Fibroblast of lung (primary cell): Measurements from ENCODE around the gene ABL2. TPM values are rescaled to one million over a fixed set of nuclear protein-coding genes. Genes with fewer than 3 reads are reported as not detected.
A peak's percentile ranks its signal among the peaks of the same experiment; 100 is the strongest.
"Not testable (repeated sequence)": the region's sequence is repeated elsewhere in the genome, so short reads cannot be mapped to it uniquely, and the experiment has no call there.

ENCODE experiments used
- DNase-seq, 2 donors: peaks; one replicate each; pipeline versions ENCODE4 v3.0.0 to v3.0.0-alpha.2; 2010; ENCODE audit warnings: low read depth in 2 of 2
- H2AFZ ChIP-seq: 2 replicates; pipeline ENCODE4 v1.5.1; 2012; ENCODE audit warnings: low read length, control low read depth, inconsistent platforms
- H3K27ac ChIP-seq: 2 replicates; pipeline ENCODE4 v1.5.1; 2011; ENCODE audit warnings: low read length, control low read depth; ENCODE audit not compliant: insufficient read depth
- H3K27me3 ChIP-seq: 2 replicates; pipeline ENCODE4 v1.5.1; 2011; ENCODE audit warnings: mild to moderate bottlenecking, low read length; ENCODE audit not compliant: control insufficient read depth, insufficient read depth
- H3K36me3 ChIP-seq: 2 replicates; pipeline ENCODE4 v1.5.1; 2011; ENCODE audit warnings: low read length; ENCODE audit not compliant: control insufficient read depth, insufficient read depth
- H3K4me1 ChIP-seq: 2 replicates; pipeline ENCODE4 v1.5.1; 2011; ENCODE audit warnings: low read length; ENCODE audit not compliant: control insufficient read depth, insufficient read depth; ENCODE audit errors: extremely low read depth
- H3K4me2 ChIP-seq: 2 replicates; pipeline ENCODE4 v1.5.1; 2011; ENCODE audit warnings: low read length, control low read depth; ENCODE audit not compliant: insufficient read depth; ENCODE audit errors: extremely low read depth
- H3K4me3 ChIP-seq, 4 experiments: fragments of 200-600 bp in 1 of 4; sonication (generic) in 1 of 4; replicated peaks in 1 of 4; 2 replicates each; pipeline ENCODE4 v1.5.1; 2011 to 2016; ENCODE audit warnings: low read length in 4 of 4, low read depth in 3 of 4, mild to moderate bottlenecking in 3 of 4, control low read depth in 2 of 4, inconsistent platforms in 1 of 4, mixed read lengths in 1 of 4; ENCODE audit not compliant: insufficient read depth in 1 of 4; ENCODE audit errors: control extremely low read depth in 1 of 4
- H3K79me2 ChIP-seq: 2 replicates; pipeline ENCODE4 v1.5.1; 2012; ENCODE audit warnings: mild to moderate bottlenecking, low read length, inconsistent platforms; ENCODE audit not compliant: control insufficient read depth, insufficient read depth
- H3K9ac ChIP-seq: 2 replicates; pipeline ENCODE4 v1.5.1; 2011; ENCODE audit warnings: mild to moderate bottlenecking, low read length, control low read depth; ENCODE audit not compliant: insufficient read depth
- H3K9me3 ChIP-seq: 2 replicates; pipeline ENCODE4 v1.5.1; 2012; ENCODE audit warnings: low read depth, low read length; ENCODE audit not compliant: control insufficient read depth, insufficient read depth
- H4K20me1 ChIP-seq: 2 replicates; pipeline ENCODE4 v1.5.1; 2011; ENCODE audit warnings: low read length; ENCODE audit not compliant: control insufficient read depth, insufficient read depth; ENCODE audit errors: extremely low read depth
- EZH2 ChIP-seq: IDR thresholded peaks from 2 replicates; pipeline ENCODE4 v1.5.1; 2012; ENCODE audit warnings: low read length, control low read depth, mild to moderate bottlenecking; ENCODE audit errors: missing control alignments
- polyA plus RNA-seq, 2 donors: library from polyadenylated mRNA; depleted of rRNA in 1 of 2; stranded (reverse) in 1 of 2; unstranded in 1 of 2; fragments of >200 nt; gene quantifications; 2 replicates each; pipeline ENCODE4 v1.2.1, GENCODE V29; 2011 to 2012; ENCODE audit warnings: missing spikeins in 1 of 2
- total RNA-seq: library from RNA; depleted of rRNA; stranded (reverse); fragments of >200 nt; gene quantifications from 2 replicates; pipeline ENCODE4 v1.2.1, GENCODE V29; 2014
- TF ChIP-seq, protein P1 (sequence below), 2 donors: IDR thresholded peaks in 1 of 2; conservative IDR thresholded peaks in 1 of 2; 1 replicate in 1 of 2; 2 replicates in 1 of 2; pipeline ENCODE4 v1.5.1; 2011 to 2012; ENCODE audit warnings: low read length in 2 of 2, control low read depth in 1 of 2, inconsistent platforms in 1 of 2, low read depth in 1 of 2, mild to moderate bottlenecking in 1 of 2

Gene ABL2
- total and polyA plus RNA-seq, 2 donors (not counting 1 experiment from before 2014, with no cell fraction given), result 36.1 to 85.4 TPM

DNA sequence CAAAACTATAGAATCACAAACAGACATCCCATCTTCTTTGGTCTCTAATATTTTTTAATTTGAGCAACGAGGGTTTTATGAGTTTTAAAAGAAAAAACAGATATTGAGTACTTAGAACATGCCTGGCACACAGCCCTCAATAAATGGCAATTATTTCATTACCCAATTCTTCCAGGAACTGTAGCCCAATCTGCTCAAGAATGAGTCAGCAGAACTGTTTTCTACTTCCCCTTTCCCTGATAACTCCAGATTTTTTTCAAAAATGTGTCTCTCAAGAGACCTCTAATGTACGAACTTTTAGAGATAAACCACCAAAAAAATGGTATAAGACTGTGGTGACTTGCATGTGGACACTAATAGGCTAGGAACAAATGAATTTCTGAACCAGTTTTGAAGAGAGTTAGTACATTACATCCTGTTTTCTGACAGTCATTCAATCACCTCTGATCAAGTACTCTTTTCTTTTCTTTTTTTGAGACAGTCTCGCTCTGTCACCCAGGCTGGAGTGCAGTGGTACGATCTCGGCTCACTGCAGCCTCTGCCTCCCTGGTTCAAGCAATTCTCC, 11.5 kb downstream of the ABL2 start:
- Histone ChIP-seq H3K27me3 (no peaks in the 10 kb centered on the region), H3K4me3 (no peak overlapping the region), H3K4me2 (peak overlapping the region; percentile 62), H3K79me2 (peaks cover 15% of the 10 kb centered on the region), H3K9me3 (no peaks in the 10 kb centered on the region), H3K27ac (peak overlapping the region; percentile 61), H3K36me3 (no peaks in the 10 kb centered on the region), H3K9ac (no peak overlapping the region), H4K20me1 (no peaks in the 10 kb centered on the region), H2AFZ (peak overlapping the region; percentile 36), H3K4me1 (no peaks in the 10 kb centered on the region)
- TF ChIP-seq, protein P1, sequence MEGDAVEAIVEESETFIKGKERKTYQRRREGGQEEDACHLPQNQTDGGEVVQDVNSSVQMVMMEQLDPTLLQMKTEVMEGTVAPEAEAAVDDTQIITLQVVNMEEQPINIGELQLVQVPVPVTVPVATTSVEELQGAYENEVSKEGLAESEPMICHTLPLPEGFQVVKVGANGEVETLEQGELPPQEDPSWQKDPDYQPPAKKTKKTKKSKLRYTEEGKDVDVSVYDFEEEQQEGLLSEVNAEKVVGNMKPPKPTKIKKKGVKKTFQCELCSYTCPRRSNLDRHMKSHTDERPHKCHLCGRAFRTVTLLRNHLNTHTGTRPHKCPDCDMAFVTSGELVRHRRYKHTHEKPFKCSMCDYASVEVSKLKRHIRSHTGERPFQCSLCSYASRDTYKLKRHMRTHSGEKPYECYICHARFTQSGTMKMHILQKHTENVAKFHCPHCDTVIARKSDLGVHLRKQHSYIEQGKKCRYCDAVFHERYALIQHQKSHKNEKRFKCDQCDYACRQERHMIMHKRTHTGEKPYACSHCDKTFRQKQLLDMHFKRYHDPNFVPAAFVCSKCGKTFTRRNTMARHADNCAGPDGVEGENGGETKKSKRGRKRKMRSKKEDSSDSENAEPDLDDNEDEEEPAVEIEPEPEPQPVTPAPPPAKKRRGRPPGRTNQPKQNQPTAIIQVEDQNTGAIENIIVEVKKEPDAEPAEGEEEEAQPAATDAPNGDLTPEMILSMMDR (conservative IDR thresholded peaks at IDR 0.05 in 1 of 2, IDR thresholded peaks at IDR 0.05 in 1 of 2; ENCODE audit: low read depth in 1 of 2, low read length in 2 of 2), result no peak
- no peak for TF ChIP-seq EZH2
- peak; percentile 49 to 67 for DNase-seq

DNA sequence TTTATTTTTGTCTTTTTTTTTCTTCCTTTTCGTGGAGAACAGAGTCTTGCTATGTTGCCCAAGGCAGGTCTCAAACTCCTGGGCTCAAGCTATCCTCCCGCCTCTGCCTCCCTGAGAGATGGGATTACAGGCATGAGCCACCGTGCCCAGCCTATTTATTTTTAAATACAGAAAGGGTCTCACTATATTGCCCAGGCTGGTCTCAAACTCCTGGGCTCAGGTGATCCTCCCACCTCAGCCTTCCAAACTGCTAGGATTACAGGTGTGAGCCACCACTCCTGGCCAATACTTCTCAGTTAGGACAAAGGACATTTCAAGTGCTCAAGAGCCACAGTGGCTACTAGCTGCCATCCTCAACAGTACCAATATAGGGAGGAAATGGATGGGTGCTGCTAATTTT, 16.2 kb downstream of the ABL2 start:
- H3K27ac ChIP-seq, H4K20me1 ChIP-seq, H3K9me3 ChIP-seq, H3K4me1 ChIP-seq, H2AFZ ChIP-seq, H3K36me3 ChIP-seq, H3K4me3 ChIP-seq, H3K4me2 ChIP-seq, DNase-seq, H3K79me2 ChIP-seq, H3K9ac ChIP-seq, H3K27me3 ChIP-seq: not testable (repeated sequence)

DNA sequence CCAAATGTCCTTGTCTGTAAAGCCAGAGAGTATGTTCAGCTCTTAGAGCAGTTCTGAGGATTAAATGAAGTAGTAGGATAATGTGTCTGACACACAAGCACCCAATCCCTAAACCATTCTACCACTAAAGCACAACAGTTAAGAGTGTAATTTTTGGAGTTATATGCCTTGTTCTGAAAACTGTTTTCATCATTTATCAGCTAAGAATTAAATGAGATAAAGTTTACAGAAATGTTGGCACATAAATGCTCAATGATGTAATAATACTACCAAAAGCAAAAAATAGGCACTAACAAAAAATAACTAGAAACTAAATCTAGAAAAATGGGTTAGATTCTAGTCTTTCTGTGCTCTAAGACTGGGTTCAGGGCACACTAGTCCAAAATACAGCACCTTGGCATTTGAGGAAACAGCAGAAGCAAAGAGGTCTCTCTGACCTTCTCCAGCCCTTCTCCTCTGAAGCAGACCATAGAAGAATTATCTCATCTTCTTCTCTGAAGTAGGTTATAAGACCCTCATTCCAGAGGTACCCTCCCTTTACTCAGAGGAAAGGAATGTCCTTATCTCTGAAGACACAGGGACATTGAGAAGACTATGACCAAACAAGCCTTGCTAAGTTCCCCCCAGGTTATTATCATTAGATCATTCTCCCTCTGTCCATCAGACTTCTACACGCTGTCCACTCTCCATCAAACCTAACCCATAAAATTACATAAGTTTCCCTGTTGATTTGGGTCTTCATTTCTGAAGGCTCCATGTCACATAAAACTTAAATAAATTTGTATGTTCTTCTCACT, 20.6 kb downstream of the ABL2 start:
- Histone ChIP-seq H3K27me3 (no peaks in the 10 kb centered on the region), H3K27ac (no peak overlapping the region), H3K4me2 (no peak overlapping the region), H3K9ac (no peak overlapping the region), H4K20me1 (no peaks in the 10 kb centered on the region), H2AFZ (no peak overlapping the region), H3K4me3 (no peak overlapping the region), H3K36me3 (no peaks in the 10 kb centered on the region), H3K4me1 (no peaks in the 10 kb centered on the region), H3K9me3 (no peaks in the 10 kb centered on the region), H3K79me2 (peaks cover 11% of the 10 kb centered on the region)
- TF ChIP-seq, protein P1 (conservative IDR thresholded peaks at IDR 0.05 in 1 of 2, IDR thresholded peaks at IDR 0.05 in 1 of 2; ENCODE audit: low read depth in 1 of 2, low read length in 2 of 2), result no peak
- TF ChIP-seq EZH2, result no peak
- DNase-seq, result peak in 1 of 2 donors; percentile 20
